GM12892 (cell line): Measurements from ENCODE around the gene SLC38A9.

Experiments
- POLR2A ChIP-seq: IDR thresholded peaks from 2 replicates; pipeline ENCODE4 v1.6.1; 2011; ENCODE audit warnings: low read depth, low read length, control low read depth
- POLR2AphosphoS5 ChIP-seq: IDR thresholded peaks from 2 replicates; pipeline ENCODE4 v1.6.1; 2011; ENCODE audit warnings: low read depth, low read length, control low read depth

DNA sequence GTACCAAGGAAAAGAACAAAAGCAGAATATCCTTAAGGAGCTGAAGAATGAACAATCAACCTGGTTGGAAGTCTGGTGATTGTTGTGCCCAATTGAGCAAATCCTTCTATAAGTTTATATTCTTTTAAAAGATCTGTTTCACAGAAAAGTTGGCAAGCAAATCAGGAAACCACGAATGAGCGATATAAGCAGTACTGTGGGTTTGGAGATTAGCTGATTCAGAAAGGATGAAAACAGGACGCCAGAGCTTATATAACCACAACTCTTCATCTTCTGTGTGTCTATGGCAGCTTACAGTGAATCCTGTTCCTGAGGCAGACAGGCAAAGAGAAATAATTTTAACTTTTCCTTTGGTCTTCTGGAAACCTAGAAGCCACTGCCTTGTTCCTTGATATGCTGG is 61.7 kb downstream of the SLC38A9 start:
- TF ChIP-seq POLR2A = no peak
- TF ChIP-seq POLR2AphosphoS5 = no peak
